ENCODE data around the gene RGS6.

RGS6 gene

DNA sequence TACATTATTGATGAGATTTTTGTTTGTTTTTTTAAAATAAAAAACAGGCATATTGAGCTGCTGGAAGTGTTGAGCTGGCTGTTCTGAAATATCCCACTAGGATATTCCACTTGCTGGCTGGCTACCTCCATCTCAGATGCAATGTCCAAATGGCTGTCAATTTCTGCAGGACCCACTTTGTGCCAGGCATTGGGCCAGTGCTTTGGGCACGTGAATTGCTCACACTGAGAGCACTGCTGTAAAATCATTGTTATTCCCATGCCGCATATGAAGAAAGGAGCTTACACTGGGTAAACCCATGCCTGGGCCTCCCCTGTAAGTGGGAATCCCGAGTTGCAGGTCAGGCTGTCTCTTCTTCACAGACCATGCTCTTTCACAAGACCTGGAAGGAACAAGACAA is 56.7 kb downstream of the RGS6 start:
- Histone ChIP-seq H3K4me3 (ENCODE audit: low read length) (no peak overlapping the region), H3K9me3 (ENCODE audit: insufficient read depth, low read depth, low read length) (no peaks in the 10 kb centered on the region), H3K27me3 (ENCODE audit: insufficient read depth, low read length) (no peaks in the 10 kb centered on the region), H3K9ac (ENCODE audit: low read depth, low read length) (no peak overlapping the region), H3K36me3 (ENCODE audit: insufficient read depth, low read depth, low read length) (no peaks in the 10 kb centered on the region), H3K27ac (ENCODE audit: low read length) (no peak overlapping the region), H3K4me1 (ENCODE audit: insufficient read depth, low read length) (peaks cover 6% of the 10 kb centered on the region; the same call in 1 of the 2 replicates)

DNA sequence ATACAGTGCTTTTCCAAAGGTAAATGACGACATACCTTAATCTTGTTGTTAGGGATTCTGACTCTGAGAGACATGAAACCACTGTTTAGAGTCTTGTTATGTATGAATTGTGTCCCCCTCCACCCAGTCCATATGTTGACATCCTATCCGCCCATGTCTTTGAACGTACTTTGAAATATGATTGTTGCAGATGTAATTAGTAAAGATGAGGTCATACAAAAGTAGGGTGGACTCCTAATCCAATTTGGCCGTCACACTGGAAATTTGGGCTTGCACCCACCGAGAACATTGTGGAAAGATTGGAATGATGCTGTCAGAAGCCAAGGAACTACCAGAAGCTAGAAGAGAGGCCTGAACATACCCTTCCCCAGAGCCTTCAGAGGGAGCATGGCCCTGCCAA is 62.2 kb downstream of the RGS6 start:
- H3K36me3 ChIP-seq (ENCODE audit: insufficient read depth, low read depth, low read length), result no peaks in the 10 kb centered on the region
- no peak overlapping the region for H3K4me3 ChIP-seq (ENCODE audit: low read length)
- H3K27me3 ChIP-seq (ENCODE audit: insufficient read depth, low read length), result no peaks in the 10 kb centered on the region
- H3K4me1 ChIP-seq (ENCODE audit: insufficient read depth, low read length), result 0 out of 2 replicates have a peak, but pooled peaks cover 1% of the 10 kb centered on the region
- no peak overlapping the region for H3K9ac ChIP-seq (ENCODE audit: low read depth, low read length)
- H3K27ac ChIP-seq (ENCODE audit: low read length), result no peak overlapping the region
- H3K9me3 ChIP-seq (ENCODE audit: insufficient read depth, low read depth, low read length), result no peaks in the 10 kb centered on the region

DNA sequence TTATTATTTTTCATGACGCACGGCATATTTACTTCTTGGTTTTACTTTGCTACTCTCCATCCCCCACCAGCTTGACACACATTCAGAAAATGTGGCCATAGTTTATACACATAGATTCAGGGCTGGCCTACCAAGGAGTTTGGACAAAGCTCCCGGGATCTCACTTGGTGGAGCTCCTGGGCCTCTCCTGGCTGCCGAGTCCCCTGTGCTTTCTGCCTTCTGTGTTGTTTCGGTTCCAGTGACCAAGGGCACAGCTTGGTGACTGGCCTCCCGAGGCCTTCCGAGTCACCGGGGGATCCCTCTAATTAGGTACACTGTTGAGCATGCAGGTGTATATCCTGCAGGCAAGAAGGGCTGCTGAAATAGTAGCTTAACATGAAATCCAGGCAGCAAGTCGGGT is 63.5 kb downstream of the RGS6 start:
- H3K27me3 ChIP-seq (ENCODE audit: insufficient read depth, low read length), result no peaks in the 10 kb centered on the region
- no peaks in the 10 kb centered on the region for H3K4me1 ChIP-seq (ENCODE audit: insufficient read depth, low read length)
- H3K9ac ChIP-seq (ENCODE audit: low read depth, low read length), result no peak overlapping the region
- H3K36me3 ChIP-seq (ENCODE audit: insufficient read depth, low read depth, low read length), result no peaks in the 10 kb centered on the region
- H3K4me3 ChIP-seq (ENCODE audit: low read length), result no peak overlapping the region
- H3K27ac ChIP-seq (ENCODE audit: low read length), result no peak overlapping the region
- no peaks in the 10 kb centered on the region for H3K9me3 ChIP-seq (ENCODE audit: insufficient read depth, low read depth, low read length)

DNA sequence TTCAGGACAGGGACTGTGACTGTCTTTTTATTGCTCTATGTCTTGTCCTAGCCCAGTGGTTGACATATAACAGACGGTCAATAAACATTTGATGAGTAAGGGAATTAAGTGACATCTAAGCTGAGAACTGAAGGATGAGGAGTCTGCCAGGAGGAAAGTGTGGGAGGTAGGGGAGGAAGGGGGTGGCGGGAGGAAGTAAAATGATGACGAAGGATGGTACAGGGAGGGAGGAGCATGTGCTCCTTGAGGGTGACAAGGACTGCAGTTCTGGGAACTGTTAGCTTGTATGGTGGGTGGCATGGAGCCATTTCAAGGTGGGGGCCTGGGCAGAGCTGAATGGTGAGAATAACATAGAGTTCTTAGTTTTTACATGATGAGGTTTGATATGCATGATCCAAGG is 64.4 kb downstream of the RGS6 start:
- Histone ChIP-seq H3K27ac (ENCODE audit: low read length) (no peak overlapping the region), H3K4me3 (ENCODE audit: low read length) (no peak overlapping the region), H3K4me1 (ENCODE audit: insufficient read depth, low read length) (no peaks in the 10 kb centered on the region), H3K36me3 (ENCODE audit: insufficient read depth, low read depth, low read length) (no peaks in the 10 kb centered on the region), H3K9me3 (ENCODE audit: insufficient read depth, low read depth, low read length) (no peaks in the 10 kb centered on the region), H3K27me3 (ENCODE audit: insufficient read depth, low read length) (no peaks in the 10 kb centered on the region), H3K9ac (ENCODE audit: low read depth, low read length) (no peak overlapping the region)

DNA sequence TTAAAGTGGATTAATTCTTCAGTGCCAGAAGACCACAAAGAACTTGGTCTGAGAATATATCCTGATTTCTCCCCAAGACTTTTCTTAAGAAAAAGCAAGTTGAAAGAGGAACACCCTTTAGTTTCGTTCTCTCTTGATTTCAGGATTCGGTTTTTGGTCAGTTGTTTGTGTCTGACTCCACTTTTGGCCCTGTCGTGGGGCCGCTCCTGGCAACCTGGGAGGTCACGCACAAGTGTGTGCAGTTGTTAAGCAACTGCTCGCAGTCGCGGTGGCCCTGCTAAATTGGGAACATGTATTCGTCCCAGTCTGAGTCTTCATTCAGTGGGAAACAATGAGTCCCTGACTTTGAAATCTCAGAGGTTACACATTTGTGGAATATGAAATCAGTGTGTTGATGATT is 68.7 kb downstream of the RGS6 start:
- no peak overlapping the region for H3K4me3 ChIP-seq (ENCODE audit: low read length)
- no peak overlapping the region for H3K27ac ChIP-seq (ENCODE audit: low read length)
- no peak overlapping the region for H3K9ac ChIP-seq (ENCODE audit: low read depth, low read length)
- no peaks in the 10 kb centered on the region for H3K27me3 ChIP-seq (ENCODE audit: insufficient read depth, low read length)
- H3K4me1 ChIP-seq (ENCODE audit: insufficient read depth, low read length), result no peaks in the 10 kb centered on the region
- no peaks in the 10 kb centered on the region for H3K9me3 ChIP-seq (ENCODE audit: insufficient read depth, low read depth, low read length)
- H3K36me3 ChIP-seq (ENCODE audit: insufficient read depth, low read depth, low read length), result no peaks in the 10 kb centered on the region

- no peaks in the 10 kb centered on the region for H3K9me3 ChIP-seq (ENCODE audit: insufficient read depth, low read depth, low read length)
- H3K27ac ChIP-seq (ENCODE audit: low read length), result no peak overlapping the region
- no peaks in the 10 kb centered on the region for H3K4me1 ChIP-seq (ENCODE audit: insufficient read depth, low read length)
- no peaks in the 10 kb centered on the region for H3K36me3 ChIP-seq (ENCODE audit: insufficient read depth, low read depth, low read length)
- no peak overlapping the region for H3K4me3 ChIP-seq (ENCODE audit: low read length)
- H3K27me3 ChIP-seq (ENCODE audit: insufficient read depth, low read length), result no peaks in the 10 kb centered on the region
- no peak overlapping the region for H3K9ac ChIP-seq (ENCODE audit: low read depth, low read length)
Observed at GRCh38 chr14:72002731-72003130, 70.5 kb downstream of the RGS6 start.

DNA sequence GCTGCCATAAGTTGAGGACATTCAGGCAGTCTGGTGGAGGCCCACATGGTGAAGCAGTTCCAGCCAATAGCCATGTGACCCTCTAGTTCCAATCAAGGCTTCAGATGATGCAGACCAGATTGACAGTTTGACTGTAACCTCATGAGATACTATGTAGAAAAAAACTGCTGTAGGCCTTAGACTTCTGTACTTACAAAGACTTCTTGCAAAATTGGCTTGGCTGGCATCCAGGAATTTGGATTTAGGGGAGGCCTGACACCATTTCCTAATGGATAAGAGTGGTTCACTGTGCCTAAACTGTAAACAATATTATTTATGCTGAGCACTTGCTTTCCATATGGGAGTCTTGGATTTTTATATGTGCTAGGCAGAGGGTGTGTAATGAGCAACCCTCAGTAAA is 76.4 kb downstream of the RGS6 start:
- H3K4me1 ChIP-seq (ENCODE audit: insufficient read depth, low read length), result no peaks in the 10 kb centered on the region
- no peak overlapping the region for H3K4me3 ChIP-seq (ENCODE audit: low read length)
- no peak overlapping the region for H3K9ac ChIP-seq (ENCODE audit: low read depth, low read length)
- no peaks in the 10 kb centered on the region for H3K9me3 ChIP-seq (ENCODE audit: insufficient read depth, low read depth, low read length)
- H3K36me3 ChIP-seq (ENCODE audit: insufficient read depth, low read depth, low read length), result no peaks in the 10 kb centered on the region
- no peak overlapping the region for H3K27ac ChIP-seq (ENCODE audit: low read length)
- H3K27me3 ChIP-seq (ENCODE audit: insufficient read depth, low read length), result no peaks in the 10 kb centered on the region

GRCh38 chr14:72010474-72010873 is 78.2 kb downstream of the RGS6 start:
- Histone ChIP-seq H3K9ac (ENCODE audit: low read depth, low read length) (no peak overlapping the region), H3K4me3 (ENCODE audit: low read length) (no peak overlapping the region), H3K9me3 (ENCODE audit: insufficient read depth, low read depth, low read length) (no peaks in the 10 kb centered on the region), H3K36me3 (ENCODE audit: insufficient read depth, low read depth, low read length) (no peaks in the 10 kb centered on the region), H3K27ac (ENCODE audit: low read length) (no peak overlapping the region), H3K27me3 (ENCODE audit: insufficient read depth, low read length) (no peaks in the 10 kb centered on the region), H3K4me1 (ENCODE audit: insufficient read depth, low read length) (no peaks in the 10 kb centered on the region)

GRCh38 chr14:72013721-72014345 is 81.6 kb downstream of the RGS6 start:
- no peaks in the 10 kb centered on the region for H3K27me3 ChIP-seq (ENCODE audit: insufficient read depth, low read length)
- no peak overlapping the region for H3K4me3 ChIP-seq (ENCODE audit: low read length)
- no peaks in the 10 kb centered on the region for H3K9me3 ChIP-seq (ENCODE audit: insufficient read depth, low read depth, low read length)
- no peak overlapping the region for H3K27ac ChIP-seq (ENCODE audit: low read length)
- H3K9ac ChIP-seq (ENCODE audit: low read depth, low read length), result no peak overlapping the region
- H3K4me1 ChIP-seq (ENCODE audit: insufficient read depth, low read length), result no peaks in the 10 kb centered on the region
- no peaks in the 10 kb centered on the region for H3K36me3 ChIP-seq (ENCODE audit: insufficient read depth, low read depth, low read length)

DNA sequence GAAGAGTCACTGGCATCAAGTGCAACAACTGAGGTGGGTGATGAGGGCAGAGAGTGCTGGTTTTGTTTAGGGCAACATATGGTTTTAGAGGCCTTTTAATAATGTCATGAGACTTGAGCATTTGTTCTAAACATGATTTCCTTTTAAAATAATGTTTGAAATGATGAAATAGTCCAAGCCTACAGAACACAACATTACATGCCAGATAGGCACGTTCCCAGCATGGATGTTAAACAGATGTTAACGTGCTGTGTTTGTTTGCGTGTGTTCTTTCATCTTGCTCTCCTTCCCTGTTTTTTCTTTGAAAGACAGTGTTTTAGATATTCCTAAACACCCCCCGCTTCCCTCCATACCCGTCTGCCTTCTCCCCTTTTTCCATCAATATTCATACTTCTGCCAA is 82.3 kb downstream of the RGS6 start:
- no peaks in the 10 kb centered on the region for H3K9me3 ChIP-seq (ENCODE audit: insufficient read depth, low read depth, low read length)
- no peak overlapping the region for H3K27ac ChIP-seq (ENCODE audit: low read length)
- no peak overlapping the region for H3K9ac ChIP-seq (ENCODE audit: low read depth, low read length)
- H3K27me3 ChIP-seq (ENCODE audit: insufficient read depth, low read length), result no peaks in the 10 kb centered on the region
- H3K4me1 ChIP-seq (ENCODE audit: insufficient read depth, low read length), result no peaks in the 10 kb centered on the region
- no peaks in the 10 kb centered on the region for H3K36me3 ChIP-seq (ENCODE audit: insufficient read depth, low read depth, low read length)
- no peak overlapping the region for H3K4me3 ChIP-seq (ENCODE audit: low read length)

DNA sequence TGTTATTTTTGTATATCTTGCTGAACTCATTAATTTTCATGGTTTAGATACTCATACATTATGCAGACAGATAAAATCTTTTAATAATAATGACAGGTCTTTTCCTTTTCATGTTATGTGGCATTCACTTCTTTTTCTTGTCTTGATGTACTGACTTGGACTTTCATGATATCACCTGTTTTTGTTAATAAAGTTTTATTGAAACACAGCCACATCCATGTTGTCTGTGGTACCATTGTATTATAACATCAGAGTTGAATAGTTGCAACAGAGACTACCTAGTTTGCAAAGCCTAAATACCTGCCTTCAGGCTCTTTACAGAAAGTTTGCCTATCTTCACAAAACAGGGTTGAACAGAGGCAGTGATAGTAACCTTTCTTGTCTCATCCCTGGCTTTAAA is 85.1 kb downstream of the RGS6 start:
- Histone ChIP-seq H3K9ac (ENCODE audit: low read depth, low read length) (no peak overlapping the region), H3K36me3 (ENCODE audit: insufficient read depth, low read depth, low read length) (no peaks in the 10 kb centered on the region), H3K27me3 (ENCODE audit: insufficient read depth, low read length) (no peaks in the 10 kb centered on the region), H3K4me3 (ENCODE audit: low read length) (no peak overlapping the region), H3K27ac (ENCODE audit: low read length) (no peak overlapping the region), H3K4me1 (ENCODE audit: insufficient read depth, low read length) (no peaks in the 10 kb centered on the region), H3K9me3 (ENCODE audit: insufficient read depth, low read depth, low read length) (no peaks in the 10 kb centered on the region)

GRCh38 chr14:72023128-72024042 is 91.2 kb downstream of the RGS6 start:
- Histone ChIP-seq H3K9ac (ENCODE audit: low read depth, low read length) (no peak overlapping the region), H3K4me1 (ENCODE audit: insufficient read depth, low read length) (no peaks in the 10 kb centered on the region), H3K4me3 (ENCODE audit: low read length) (no peak overlapping the region), H3K36me3 (ENCODE audit: insufficient read depth, low read depth, low read length) (no peaks in the 10 kb centered on the region), H3K27me3 (ENCODE audit: insufficient read depth, low read length) (no peaks in the 10 kb centered on the region), H3K9me3 (ENCODE audit: insufficient read depth, low read depth, low read length) (no peaks in the 10 kb centered on the region), H3K27ac (ENCODE audit: low read length) (no peak overlapping the region)

Data from iPS-20b (cell line).